Liver (tissue), 9 donors: ENCODE data around the gene PDK2. TPM values are rescaled to one million over a fixed set of nuclear protein-coding genes. Genes with fewer than 3 reads are reported as not detected.

Experiments used
- DNase-seq: peaks from one replicate; pipeline ENCODE4 v3.0.0-alpha.2; 2017; ENCODE audit warnings: low spot score
- H3K27ac ChIP-seq, 2 donors: one replicate each; pipeline ENCODE4 v1.7.0; 2013; ENCODE audit warnings: inconsistent platforms in 2 of 2, low read length in 2 of 2, control low read depth in 1 of 2, low read depth in 1 of 2, mild to moderate bottlenecking in 1 of 2
- H3K27me3 ChIP-seq, 4 donors: one replicate each; pipeline versions ENCODE4 v1.6.1 to v1.7.0; 2013; ENCODE audit warnings: low read length in 3 of 4, inconsistent platforms in 1 of 4, mild to moderate bottlenecking in 1 of 4, moderate library complexity in 1 of 4; ENCODE audit not compliant: control insufficient read depth in 4 of 4, insufficient read depth in 4 of 4
- H3K36me3 ChIP-seq, 4 donors: one replicate each; pipeline versions ENCODE4 v1.6.1 to v1.7.0; 2013; ENCODE audit warnings: low read length in 3 of 4, mild to moderate bottlenecking in 3 of 4, low read depth in 1 of 4, moderate library complexity in 1 of 4; ENCODE audit not compliant: control insufficient read depth in 4 of 4, insufficient read depth in 3 of 4
- H3K4me1 ChIP-seq, 4 donors: one replicate each; pipeline versions ENCODE4 v1.6.1 to v1.7.0; 2013; ENCODE audit warnings: low read length in 3 of 4, mild to moderate bottlenecking in 3 of 4, moderate library complexity in 1 of 4; ENCODE audit not compliant: control insufficient read depth in 4 of 4, insufficient read depth in 4 of 4
- H3K4me3 ChIP-seq, 3 donors: one replicate each; pipeline versions ENCODE4 v1.6.1 to v1.7.0; 2013; ENCODE audit warnings: low read length in 3 of 3, control low read depth in 1 of 3, low read depth in 1 of 3, mild to moderate bottlenecking in 1 of 3
- H3K9ac ChIP-seq, 2 donors: one replicate each; pipeline ENCODE4 v1.7.0; 2013; ENCODE audit warnings: low read length in 2 of 2, mild to moderate bottlenecking in 2 of 2, moderate library complexity in 2 of 2, control low read depth in 1 of 2, low read depth in 1 of 2
- H3K9me3 ChIP-seq, 4 donors: one replicate each; pipeline versions ENCODE4 v1.6.1 to v1.7.0; 2013; ENCODE audit warnings: low read length in 3 of 4; ENCODE audit not compliant: control insufficient read depth in 4 of 4
- ATF3 ChIP-seq: IDR thresholded peaks from 2 replicates; pipeline ENCODE4 v1.6.1; 2016; ENCODE audit warnings: antibody characterized with exemption
- CTCF ChIP-seq: fragments of 150-350 bp; IDR thresholded peaks from 2 replicates; pipeline ENCODE4 v1.5.1; 2017; ENCODE audit warnings: improper control_type of control experiment, low read depth, low read length; ENCODE audit not compliant: missing input control
- EGR1 ChIP-seq, 2 donors: IDR thresholded peaks; 2 replicates each; pipeline ENCODE4 v1.6.1; 2016 to 2018; ENCODE audit warnings: antibody characterized with exemption in 2 of 2, low read depth in 2 of 2
- FOXA1 ChIP-seq: IDR thresholded peaks from 2 replicates; pipeline ENCODE4 v1.6.1; 2016; ENCODE audit warnings: antibody characterized with exemption
- FOXA2 ChIP-seq: IDR thresholded peaks from 2 replicates; pipeline ENCODE4 v1.6.1; 2016; ENCODE audit warnings: antibody characterized with exemption
- GABPA ChIP-seq, 2 donors: IDR thresholded peaks in 1 of 2; conservative IDR thresholded peaks in 1 of 2; 2 replicates each; pipeline ENCODE4 v1.6.1; 2016; ENCODE audit warnings: antibody characterized with exemption in 2 of 2, mild to moderate bottlenecking in 1 of 2, moderate library complexity in 1 of 2
- HNF4A ChIP-seq, 2 donors: conservative IDR thresholded peaks; 2 replicates each; pipeline ENCODE4 v1.6.1; 2016; ENCODE audit warnings: antibody characterized with exemption in 2 of 2, mild to moderate bottlenecking in 2 of 2
- HNF4G ChIP-seq: IDR thresholded peaks from 2 replicates; pipeline ENCODE4 v1.6.1; 2016; ENCODE audit warnings: antibody characterized with exemption
- MAX ChIP-seq: IDR thresholded peaks from 2 replicates; pipeline ENCODE4 v1.6.1; 2016; ENCODE audit warnings: antibody characterized with exemption
- NR2F2 ChIP-seq: IDR thresholded peaks from 2 replicates; pipeline ENCODE4 v1.6.1; 2016; ENCODE audit warnings: antibody characterized with exemption
- RAD21 ChIP-seq, 2 donors: IDR thresholded peaks; 2 replicates each; pipeline ENCODE4 v1.6.1; 2016; ENCODE audit warnings: antibody characterized with exemption in 2 of 2, mild to moderate bottlenecking in 2 of 2
- REST ChIP-seq: IDR thresholded peaks from 2 replicates; pipeline ENCODE4 v1.6.1; 2016; ENCODE audit warnings: antibody characterized with exemption, mild to moderate bottlenecking
- RXRA ChIP-seq, 2 donors: IDR thresholded peaks; 2 replicates each; pipeline ENCODE4 v1.6.1; 2017 to 2018; ENCODE audit warnings: antibody characterized with exemption in 2 of 2, mild to moderate bottlenecking in 1 of 2
- SP1 ChIP-seq: IDR thresholded peaks from 2 replicates; pipeline ENCODE4 v1.6.1; 2018; ENCODE audit warnings: antibody characterized with exemption, mild to moderate bottlenecking
- TAF1 ChIP-seq: conservative IDR thresholded peaks from 2 replicates; pipeline ENCODE4 v1.6.1; 2016; ENCODE audit warnings: antibody characterized with exemption, mild to moderate bottlenecking
- YY1 ChIP-seq: IDR thresholded peaks from 2 replicates; pipeline ENCODE4 v1.6.1; 2016; ENCODE audit warnings: antibody characterized with exemption, mild to moderate bottlenecking
- ZBTB33 ChIP-seq: IDR thresholded peaks from 2 replicates; pipeline ENCODE4 v1.6.1; 2016; ENCODE audit warnings: antibody characterized with exemption
- WGBS: extraction: QIAGEN DNeasy Blood & Tissue Kit; methylation state at CpG from one replicate; pipeline ENCODE4 v1.1.7; 2013; 5-methylcytosine and 5-hydroxymethylcytosine counted together
- polyA plus RNA-seq, 2 donors: library from polyadenylated mRNA; stranded (reverse) in 1 of 2; unstranded in 1 of 2; fragments of 200-250 nt in 1 of 2; fragments of >200 nt in 1 of 2; fragmentation: Nextera tagmentation in 1 of 2; extraction: Ambion mirVana in 1 of 2; gene quantifications; one replicate each; pipeline versions ENCODE4 v1.2.1 to v1.2.3, GENCODE V29; 2013 to 2015
- total RNA-seq, 2 donors: library from RNA; depleted of rRNA; stranded (reverse); fragments of >200 nt; gene quantifications; one replicate each; pipeline ENCODE4 v1.2.3, GENCODE V29; 2014
- donor health status: healthy.
- donor health status: healthy.
- donor health status: healthy.
- donor health status: healthy.
- donor health status: healthy.

PDK2 gene
- 10 to 100 TPM in 1 of 2 donors, 1 to 10 TPM in 1; 8.6 to 24.5 TPM for total RNA-seq
- polyA plus RNA-seq = 10 to 100 TPM; 32.4 to 36.6 TPM

GRCh38 chr17:50094753-50095619 lies at the start of gene PDK2:
TSS of gene PDK2 (plus strand) at chr17:50095351. CDS start at chr17:50095436, 85 bp downstream.
- under 1% methylated on average over 68 of the region's 68 CpGs for WGBS
- peak within 1 kb of the TSS; percentile 80 to 90 for H3K9ac ChIP-seq
- TF ChIP-seq ZBTB33 = no peak
- peak; percentile 92 for TF ChIP-seq MAX
- no peak for TF ChIP-seq REST
- TF ChIP-seq FOXA1 = no peak
- TF ChIP-seq RXRA (IDR thresholded peaks at IDR 0.05) = peak; percentile 48 to 61
- peak; percentile 13 to 80 for TF ChIP-seq EGR1 (IDR thresholded peaks at IDR 0.05; ENCODE audit: low read depth in 2 of 2)
- TF ChIP-seq HNF4A (conservative IDR thresholded peaks at IDR 0.05) = peak in 1 of 2 donors; percentile 41
- TF ChIP-seq RAD21 (IDR thresholded peaks at IDR 0.05) = no peak
- no peak for TF ChIP-seq HNF4G
- peak; percentile 92 for TF ChIP-seq YY1
- no peak for TF ChIP-seq ATF3
- TF ChIP-seq CTCF = no peak
- peak; percentile 38 for TF ChIP-seq NR2F2
- TF ChIP-seq TAF1 = no peak
- TF ChIP-seq SP1 = peak; percentile 92
- TF ChIP-seq GABPA (IDR thresholded peaks at IDR 0.05 in 1 of 2, conservative IDR thresholded peaks at IDR 0.05 in 1 of 2) = peak in 1 of 2 donors; percentile 71
- TF ChIP-seq FOXA2 = no peak
- H3K4me3 ChIP-seq = peak within 1 kb of the TSS; percentile 81 to 92 (median 83)
- no peaks in the 10 kb centered on the region for H3K27me3 ChIP-seq
- peaks cover 0 to 7% (median 5%) of the 10 kb centered on the region in 4 donors for H3K36me3 ChIP-seq
- H3K4me1 ChIP-seq = peaks cover 7 to 43% (median 36%) of the 10 kb centered on the region in 4 donors
- H3K27ac ChIP-seq = peak within 1 kb of the TSS; percentile 81 to 82
- H3K9me3 ChIP-seq = no peaks in the 10 kb centered on the region
- DNase-seq = peak; percentile 88
